GM21786 (cell line): Measurements from ENCODE around the gene TP53I3.
"Not testable (repeated sequence)": the region's sequence is repeated elsewhere in the genome, so short reads cannot be mapped to it uniquely, and the experiment has no call there.

Source experiments
- ATAC-seq: cut with Tn5 transposase; IDR thresholded peaks from one replicate; pipeline ENCODE4 v1.9.1; 2021; ENCODE audit not compliant: unreplicated experiment

TP53I3 gene, protein sequence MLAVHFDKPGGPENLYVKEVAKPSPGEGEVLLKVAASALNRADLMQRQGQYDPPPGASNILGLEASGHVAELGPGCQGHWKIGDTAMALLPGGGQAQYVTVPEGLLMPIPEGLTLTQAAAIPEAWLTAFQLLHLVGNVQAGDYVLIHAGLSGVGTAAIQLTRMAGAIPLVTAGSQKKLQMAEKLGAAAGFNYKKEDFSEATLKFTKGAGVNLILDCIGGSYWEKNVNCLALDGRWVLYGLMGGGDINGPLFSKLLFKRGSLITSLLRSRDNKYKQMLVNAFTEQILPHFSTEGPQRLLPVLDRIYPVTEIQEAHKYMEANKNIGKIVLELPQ

DNA sequence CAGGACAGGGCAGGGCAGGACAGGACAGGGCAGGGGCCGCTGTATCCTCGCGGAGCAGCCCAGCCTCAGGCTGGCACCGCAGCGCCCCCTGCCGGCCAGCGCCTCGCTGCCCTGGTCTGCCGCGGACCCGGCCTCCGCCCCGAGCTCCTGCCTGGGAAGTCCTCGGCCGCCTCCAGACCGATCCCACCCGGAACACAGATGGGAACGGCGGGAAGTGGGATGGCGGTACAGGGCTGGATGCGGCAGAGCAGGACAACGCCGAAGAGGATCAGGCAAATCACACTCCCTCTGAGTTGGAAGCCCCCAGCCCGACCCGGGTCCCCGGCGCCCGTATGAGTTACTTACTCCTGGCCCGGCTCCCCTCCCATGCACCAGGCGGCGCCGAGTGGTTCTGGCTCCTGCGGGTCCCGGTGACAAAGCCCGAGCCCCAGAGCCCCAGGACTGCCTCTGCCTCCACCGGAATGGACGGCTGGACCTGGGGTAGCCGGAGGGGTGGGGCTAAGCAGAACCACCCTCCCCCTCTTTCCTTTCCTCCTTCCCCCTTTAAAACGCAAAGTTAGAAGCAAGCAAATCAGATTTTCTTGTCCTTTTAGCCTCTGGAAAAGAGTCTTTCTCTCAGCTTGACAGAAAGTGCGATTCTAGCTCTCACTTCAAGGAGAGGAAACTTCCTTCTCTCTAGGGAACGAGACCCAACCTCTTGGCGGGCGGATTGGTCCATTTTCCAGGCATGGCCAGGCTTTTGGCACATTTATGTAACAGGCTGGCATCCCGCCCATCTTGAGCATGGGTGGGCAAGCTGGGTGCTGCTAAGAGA, at the start of gene TP53I3:
TP53I3 (minus strand) TSS at position 449 of the 814 bp plus-strand sequence. CDS start 508 bp downstream, outside the sequence.
- ATAC-seq = peak; percentile 81

DNA sequence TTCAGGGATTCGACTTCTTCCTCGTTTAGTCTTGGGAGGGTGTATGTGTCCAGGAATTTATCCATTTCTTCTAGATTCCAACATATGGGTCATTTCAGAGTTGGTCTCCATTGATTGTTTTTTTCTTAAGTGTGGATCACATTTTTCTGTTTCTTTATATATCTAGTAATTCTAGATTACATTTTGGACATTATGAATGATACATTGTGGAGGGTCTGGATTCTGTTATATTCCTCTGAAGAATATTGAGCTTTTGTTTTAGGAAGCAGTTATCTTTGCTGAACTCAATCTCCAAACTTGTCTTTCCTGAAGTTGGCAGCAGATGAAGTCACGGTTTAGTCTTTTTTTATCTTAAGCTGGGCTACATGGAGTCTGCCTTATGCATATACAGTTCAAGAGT, 47.9 kb upstream of the TP53I3 start:
- ATAC-seq = no peak

DNA sequence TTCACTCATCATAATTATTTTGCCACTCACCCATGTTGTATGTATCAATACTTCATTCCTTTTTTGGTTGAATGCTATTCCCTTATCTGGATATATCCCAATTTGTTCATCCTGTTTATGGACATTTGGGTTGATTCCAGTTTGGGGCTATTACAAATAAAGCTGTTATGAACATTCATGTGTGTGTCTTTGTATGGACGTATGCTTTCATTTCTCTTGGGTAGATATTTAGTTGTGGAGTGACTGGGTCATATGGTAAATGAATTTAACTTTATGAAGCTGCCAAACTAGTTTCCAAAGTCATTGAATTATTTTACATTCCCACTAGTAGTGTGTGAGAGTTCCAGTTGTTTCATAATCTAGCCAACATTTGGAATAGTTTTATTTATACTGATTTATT, 41.3 kb upstream of the TP53I3 start:
- no peak for ATAC-seq

DNA sequence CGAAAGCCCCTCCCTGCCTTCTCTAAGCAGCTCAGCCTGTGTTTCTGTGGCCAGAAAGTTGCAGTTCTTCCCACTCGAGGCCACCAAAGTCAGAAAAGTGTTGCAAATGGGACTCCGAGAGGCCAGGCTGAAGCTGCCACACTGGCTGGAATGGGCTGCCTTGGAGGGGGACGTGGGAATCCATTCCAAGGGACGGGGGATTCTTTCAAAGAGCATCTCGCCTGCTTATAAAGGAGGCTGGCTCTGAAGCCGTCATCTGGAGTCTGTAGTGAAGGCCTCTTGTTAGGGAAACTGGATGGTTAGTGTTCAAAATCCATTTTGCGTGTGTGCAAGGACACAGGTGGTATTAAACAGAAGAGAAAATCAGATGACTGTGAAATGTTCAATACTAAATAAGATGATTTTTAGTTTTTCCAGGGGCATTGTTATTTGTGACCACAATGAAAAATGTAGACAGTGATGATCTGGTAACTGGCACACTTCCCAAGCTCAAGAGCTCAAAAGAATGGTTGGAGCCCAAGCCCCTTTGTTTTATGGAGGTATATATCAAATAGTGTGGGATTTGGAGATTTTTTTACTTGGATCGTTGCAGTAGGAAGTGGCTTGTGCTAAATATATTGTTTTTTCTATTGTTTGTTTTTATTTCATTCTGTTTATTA, 39.4 kb upstream of the TP53I3 start:
- peak; percentile 9 for ATAC-seq

DNA sequence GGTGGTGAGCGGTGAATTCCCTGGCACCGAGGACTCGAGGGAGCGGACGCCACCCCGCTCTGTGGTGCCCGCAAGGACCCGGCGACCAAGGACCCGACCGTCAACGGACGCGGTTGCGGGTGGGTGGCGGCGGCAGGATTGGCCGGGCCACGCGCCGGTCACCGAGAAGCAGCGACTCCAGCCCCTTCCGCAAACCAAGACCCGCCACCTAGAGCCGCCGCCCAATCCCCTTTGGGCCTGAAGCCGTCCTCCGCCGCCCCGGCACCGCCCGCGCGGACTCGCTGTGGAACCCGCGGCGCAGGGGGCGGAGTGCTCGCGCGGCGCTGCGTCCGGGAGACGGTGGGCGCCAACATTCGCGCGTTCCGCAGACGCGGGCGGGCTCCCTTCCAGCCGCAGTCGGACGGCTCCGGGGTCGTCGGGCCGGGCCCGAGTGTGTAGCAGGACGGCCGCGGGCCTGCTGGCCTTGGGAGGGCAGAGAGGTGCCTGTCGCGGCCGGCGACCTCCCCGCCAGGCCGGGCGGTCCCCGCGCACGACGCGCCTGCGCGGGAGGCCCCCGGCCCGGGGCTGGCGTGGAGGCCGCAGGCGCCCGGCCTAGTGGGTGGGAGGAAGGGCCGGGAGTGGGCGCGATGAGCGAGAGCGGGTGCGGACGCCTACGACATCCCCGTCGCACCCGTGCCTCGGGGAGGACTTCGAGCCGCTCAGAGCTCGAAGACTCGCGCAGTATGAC, 38.7 kb upstream of the TP53I3 start, which contains the start of the genes FAM228B and PFN4:
FAM228B (plus strand) TSS at position 275 of the 727 bp plus-strand sequence. CDS start 893 bp downstream, outside the sequence.
PFN4 (minus strand) TSS at position 140 of the 727 bp plus-strand sequence. CDS start 799 bp downstream, outside the sequence.
- peak; percentile 90 for ATAC-seq

DNA sequence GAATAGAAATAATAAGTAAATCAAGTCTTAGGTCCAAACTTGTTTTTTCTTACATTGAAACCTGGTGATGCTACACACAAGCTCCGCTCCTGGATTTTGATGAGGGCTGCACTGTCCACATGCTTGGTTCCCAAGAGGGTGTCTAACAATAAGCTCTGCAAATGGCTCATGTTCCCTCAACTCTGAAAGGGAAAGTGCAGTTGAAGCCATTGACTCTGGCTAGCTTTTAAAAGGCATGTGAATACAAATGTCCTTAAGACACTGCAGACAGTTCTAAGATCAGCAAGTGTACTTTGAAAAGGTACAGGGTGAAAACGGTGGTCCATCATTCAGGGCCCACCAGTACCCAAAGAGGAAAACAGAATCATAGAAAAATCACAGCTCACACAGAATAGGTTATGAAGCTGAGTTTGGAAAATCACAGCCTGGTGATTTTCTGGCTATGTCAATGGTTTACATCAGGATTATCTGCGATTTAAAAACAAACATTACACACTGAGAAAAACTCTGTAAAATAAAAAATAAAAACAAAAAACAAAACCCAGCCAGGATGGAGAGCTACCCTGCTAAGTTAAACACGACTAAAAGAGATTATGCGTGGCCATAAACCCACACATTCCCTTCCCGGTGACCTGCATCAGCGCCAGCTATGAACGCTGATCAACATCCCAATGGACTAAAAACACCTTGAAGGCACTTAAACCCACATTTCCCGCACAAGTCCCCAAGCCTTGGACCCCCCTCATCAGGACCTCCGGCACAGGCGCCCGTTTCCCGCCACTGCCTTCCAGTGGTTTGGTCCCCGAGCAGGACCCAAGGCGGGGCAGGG, 37.9 kb upstream of the TP53I3 start:
- no peak for ATAC-seq

DNA sequence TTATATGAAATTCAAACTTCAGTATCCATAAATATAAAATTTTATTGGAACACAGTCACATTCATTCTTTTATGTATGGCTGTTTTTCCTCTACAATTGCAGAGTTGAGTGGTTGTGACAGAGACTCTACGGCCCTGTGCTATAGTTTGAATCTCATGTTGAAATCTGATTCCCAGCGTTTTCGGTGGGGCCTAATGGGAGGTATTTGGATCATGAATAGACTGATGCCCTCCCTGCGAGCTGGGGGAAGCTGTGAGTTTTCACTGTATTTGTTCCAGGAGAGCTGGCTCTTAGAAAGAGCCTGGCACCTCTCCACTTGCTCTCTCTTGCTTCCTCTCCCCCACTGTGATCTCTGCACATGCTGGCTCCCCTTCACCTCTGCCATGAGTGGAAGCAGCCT, 36.8 kb upstream of the TP53I3 start:
- no peak for ATAC-seq

DNA sequence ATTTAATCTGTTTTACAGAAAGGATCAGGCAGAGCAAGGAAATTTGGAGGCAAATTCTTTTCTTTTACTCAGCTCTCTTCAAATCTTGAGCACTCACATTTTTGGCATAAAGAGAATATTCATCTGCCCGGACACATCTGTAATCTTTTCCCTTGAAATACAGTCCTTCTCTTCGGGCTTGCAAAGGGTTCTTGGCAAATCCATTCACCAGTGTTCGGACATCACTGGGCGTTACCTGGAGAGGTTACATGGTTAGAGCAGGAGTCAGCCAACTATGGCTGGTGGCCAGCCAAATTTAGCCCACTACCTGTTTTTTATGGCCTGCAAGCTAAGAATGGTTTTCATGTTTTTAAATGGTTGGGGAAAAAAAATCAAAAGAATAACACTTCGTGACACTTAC, 36.4 kb upstream of the TP53I3 start:
- no peak for ATAC-seq

DNA sequence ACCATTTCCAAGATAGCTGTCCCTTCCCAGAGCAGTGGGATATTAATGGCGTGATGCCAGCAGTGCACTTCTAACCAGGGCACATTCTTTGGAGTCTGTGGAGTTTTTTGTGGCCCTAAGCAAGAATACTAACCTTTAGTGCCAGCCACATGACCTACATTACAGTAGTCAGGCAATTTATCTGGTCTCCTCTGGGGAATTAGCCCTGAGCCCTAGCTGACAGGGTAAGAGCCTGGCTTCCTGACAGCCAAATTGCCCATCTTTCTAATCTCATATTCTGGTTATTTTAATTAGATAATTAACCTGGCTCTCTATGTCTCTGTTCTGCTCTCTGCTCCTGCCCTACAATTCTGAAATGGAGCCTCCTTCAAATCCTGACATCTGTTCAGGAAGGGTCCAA, 33.3 kb upstream of the TP53I3 start:
- no peak for ATAC-seq

DNA sequence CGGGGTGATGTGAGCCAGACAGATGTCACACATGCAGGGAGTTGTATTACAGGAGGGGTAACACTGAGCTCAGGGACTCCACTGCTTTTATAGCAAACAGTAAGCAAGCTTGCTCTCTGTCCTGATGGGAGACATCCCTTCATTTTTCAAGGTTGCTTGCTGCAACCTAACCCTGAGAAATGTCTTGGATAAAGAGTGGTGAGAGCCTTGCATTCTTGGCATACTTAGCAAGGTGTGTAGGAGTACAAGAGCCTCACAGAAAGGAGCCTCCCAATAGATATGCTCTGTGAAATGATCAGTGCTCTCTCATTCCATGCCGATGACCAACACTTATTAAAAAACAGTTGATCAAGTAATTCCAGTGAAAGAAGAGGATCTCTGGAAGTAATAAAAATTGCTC, 30.4 kb upstream of the TP53I3 start:
- no peak for ATAC-seq

DNA sequence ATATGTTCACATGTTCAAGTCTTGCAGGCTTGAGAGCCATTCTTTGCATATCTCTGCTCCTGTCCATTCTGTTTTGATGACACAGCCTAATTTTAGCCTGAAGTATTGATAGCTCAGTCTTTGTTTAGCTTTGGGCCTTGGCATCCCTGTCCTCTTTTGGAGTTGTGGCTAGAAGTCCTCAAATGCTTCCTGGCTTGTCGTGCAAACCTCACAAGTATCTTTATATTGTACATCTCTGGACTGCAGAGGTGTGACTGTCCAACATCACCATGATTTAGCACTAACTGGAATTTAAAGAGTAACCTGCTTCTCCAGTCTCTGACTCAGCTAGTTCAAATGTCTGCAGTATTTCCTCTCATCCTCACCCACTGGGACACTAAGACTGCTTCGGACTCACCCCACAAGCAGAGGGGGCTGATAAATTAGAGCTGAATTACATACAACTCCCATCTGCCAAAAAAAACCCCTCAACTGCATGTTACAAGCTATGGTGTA, 26.8 kb upstream of the TP53I3 start:
- ATAC-seq = no peak

DNA sequence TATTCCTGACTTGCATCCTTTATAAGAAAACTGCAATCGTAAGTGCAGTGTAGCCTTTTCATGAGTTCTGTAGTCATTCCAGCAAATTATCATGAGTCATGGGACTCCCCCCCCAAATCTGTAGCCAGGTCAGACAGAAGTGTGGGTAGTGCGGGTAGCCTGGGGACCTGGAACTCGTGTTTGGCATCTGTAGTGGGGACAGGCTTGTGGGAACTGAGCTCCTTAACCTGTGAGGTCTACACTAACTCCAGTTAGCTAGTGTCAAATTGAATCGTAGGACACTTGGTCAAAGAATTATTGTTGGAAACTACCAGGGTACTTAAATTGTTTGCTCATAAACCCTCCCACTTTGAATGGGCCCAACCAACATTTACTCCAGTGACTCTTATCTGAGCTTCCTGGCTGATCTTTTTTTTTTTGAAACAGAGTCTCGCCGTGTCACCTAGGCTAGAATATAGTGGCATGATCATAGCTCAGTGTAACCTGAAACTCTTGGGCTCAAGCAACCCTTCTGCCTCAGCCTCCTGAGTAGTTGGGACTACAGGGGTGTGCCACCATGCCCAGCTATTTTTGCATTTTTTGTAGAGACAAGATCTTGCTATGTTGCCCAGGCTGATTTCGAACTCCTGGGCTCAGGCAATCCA, 26.1 kb upstream of the TP53I3 start:
- no peak for ATAC-seq

DNA sequence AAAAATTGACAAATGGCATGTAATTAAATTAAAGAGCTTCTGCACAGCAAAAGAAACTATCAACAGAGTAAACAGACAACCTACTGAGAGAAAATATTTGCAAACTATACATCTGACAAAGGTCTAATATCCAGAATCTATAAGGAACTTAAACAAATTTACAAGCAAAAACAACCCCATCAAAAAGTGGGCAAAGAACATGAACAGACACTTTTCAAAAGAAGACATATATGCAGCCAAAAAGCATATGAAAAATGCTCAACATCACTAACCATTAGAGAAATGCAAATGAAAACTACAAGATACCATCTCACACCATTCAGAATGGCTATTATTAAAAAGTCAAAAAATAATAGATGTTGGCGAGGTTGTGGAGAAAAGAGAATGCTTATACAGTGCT, 24.8 kb upstream of the TP53I3 start:
- not testable (repeated sequence) for ATAC-seq

DNA sequence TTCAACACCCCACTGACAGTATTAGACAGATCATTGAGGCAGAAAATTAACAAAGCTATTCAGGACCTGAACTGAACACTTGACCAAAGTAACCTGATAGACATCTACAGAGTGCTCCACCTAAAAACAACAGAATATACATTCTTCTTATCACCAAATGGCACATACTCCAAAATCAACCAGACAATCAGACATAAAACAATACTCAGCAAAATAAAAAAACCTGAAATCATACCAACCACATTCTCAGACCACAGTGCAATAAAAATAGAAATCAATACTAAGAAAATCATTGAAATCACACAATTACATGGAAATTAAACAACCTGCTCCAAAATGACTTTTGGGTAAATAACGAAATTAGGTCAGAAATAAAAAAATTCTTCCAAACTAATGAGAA, 22.7 kb upstream of the TP53I3 start:
- no peak for ATAC-seq

DNA sequence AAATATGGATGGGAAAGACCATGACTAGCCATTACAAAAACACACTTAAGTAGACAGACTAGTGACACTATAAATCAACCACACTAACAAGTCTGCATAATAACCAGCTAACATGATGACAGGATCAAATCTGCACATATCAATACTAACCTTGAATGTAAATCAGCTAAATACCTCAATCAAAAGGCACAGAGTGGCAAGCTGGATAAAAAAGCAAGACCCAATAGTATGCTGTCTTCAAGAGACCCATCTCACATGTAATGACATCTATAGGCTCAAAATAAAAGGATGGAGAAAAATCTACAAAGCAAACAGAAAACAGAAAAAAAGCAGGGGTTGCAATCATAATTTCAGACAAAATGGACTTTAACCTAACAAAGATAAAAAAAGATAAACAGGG, 22.2 kb upstream of the TP53I3 start:
- no peak for ATAC-seq

DNA sequence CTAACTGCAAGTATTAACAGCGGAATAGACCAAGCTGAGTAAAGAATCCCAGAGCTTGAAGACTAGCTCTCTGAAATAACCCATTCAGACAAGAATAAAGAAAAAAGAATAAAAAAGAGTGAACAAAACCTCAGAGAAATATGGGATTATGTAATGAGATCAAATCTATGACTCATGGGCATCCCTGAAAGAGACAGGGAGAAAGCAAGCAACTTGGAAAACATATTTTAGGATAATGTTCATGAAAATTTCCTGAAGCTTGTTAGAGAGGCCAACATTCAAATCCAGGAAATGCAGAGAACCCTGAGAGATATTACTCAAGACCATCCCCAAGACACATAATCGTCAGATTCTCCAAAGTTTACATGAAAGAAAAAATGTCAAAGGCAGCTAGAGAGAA, 21.2 kb upstream of the TP53I3 start:
- no peak for ATAC-seq

DNA sequence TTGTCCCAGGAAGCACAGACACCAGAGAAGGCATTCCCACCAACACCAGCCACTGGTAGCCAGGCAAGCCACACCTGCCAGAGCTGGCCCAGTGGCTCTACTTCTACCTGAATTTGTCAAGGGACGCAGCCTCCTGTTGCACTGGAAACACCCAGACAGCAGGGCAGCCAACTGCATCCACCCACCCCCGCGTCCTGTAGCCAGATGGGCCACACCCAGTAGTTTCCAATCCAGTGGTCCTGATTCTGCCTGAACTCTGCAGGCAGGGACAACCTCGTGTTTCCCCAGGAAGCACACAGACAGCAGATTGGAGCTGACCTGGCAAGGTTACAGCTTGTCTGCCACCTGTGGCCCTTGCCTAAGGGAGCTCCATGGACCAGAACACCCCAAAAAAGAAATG, 20.3 kb upstream of the TP53I3 start:
- ATAC-seq = no peak

DNA sequence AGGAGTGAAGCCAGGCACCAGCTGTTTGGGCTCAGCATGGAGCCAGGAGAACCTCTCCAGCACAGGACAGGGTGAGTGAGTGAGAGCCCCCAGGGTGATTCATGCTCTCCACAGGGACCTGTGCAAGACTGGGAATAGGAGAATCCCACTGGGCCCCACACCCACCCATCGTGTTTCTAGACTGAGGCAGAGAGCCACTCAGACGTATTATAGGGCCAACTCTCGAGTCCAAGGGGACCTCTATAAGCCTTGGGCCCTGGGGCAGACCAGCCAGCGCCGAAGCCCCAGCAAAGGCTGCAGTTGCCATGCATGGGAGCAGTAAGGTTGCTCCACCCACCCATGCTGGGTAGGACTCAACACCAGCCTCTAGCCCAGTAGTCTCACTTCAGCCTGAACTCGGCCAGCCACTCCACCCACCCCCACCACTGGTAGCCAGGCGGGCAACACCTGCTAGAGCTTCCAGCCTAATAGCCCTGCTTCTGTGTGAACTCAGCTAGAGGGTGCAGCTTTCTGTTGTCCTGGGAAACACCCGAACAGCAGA, 19.5 kb upstream of the TP53I3 start:
- no peak for ATAC-seq

DNA sequence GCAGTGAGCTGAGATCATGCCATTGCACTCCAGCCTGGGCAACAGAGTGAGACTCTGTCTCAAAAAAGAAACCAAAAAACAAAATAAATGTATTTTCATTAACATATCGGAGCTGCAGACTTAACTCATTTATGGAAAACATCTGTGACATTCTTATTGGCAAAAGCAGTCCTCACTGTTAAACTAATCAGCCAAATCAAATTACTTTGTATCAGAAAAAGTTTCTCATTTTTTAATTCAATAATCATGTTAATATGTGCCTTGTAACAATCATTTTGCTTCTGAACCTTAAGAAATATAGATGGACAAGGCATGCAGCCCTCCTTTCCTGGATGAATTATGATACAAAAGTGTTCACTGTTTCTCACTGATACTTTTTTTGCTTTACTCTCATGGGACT, 18.0 kb upstream of the TP53I3 start:
- no peak for ATAC-seq
